ENCODE data around the gene FNIP2.
"Not testable (repeated sequence)": the region's sequence is repeated elsewhere in the genome, so short reads cannot be mapped to it uniquely, and the experiment has no call there.

The FNIP2 gene

DNA sequence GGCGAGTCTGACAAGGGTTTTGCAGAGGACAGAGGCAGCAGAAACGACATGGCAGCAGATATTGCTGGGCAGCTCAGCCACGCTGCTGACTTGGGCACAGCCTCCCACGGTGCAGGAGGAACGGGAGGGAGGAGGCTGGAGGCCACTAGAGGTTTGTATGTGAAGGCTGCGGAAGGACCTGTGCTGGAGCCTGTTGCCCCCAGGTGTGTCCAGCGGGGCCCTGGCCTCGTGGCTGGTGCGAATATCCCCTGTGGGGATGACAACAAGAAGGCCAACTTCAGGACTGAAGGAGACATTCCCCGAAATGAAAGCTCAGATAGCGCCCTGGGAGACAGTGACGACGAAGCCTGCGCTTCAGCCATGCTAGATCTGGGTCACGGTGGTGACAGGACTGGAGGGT, 100.2 kb downstream of the FNIP2 start:
- peaks cover 24% of the 10 kb centered on the region for H3K36me3 ChIP-seq (ENCODE audit: insufficient read depth, low read length)
- H3K9me3 ChIP-seq (ENCODE audit: low read length) = no peaks in the 10 kb centered on the region
- H3K4me1 ChIP-seq (ENCODE audit: insufficient read depth, low read length) = peaks cover 40% of the 10 kb centered on the region
- no peak overlapping the region for H3K4me3 ChIP-seq (ENCODE audit: low read length)
- no peaks in the 10 kb centered on the region for H3K27me3 ChIP-seq (ENCODE audit: insufficient read depth, low read length)
- no peak overlapping the region for H2AFZ ChIP-seq (ENCODE audit: low read depth, low read length)

DNA sequence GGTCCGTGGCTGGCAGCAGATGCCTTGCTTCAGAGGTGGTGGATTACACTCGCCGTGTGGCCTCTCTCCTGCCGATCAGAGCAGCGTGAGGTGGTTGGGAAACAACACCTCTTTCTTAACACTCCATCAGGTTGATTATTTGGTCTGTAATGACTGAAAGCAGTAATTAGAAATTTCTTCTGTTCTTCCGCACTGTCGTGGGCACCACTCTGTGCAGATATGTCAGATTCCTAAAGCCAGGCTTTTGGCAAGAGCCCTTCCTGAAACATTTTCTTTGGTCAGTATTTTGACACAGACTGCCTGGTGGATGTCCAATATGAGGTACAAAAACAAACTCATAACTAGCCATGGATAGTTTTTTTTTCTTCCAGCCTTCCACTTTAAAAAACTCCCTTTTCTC, 100.9 kb downstream of the FNIP2 start:
- peaks cover 42% of the 10 kb centered on the region for H3K4me1 ChIP-seq (ENCODE audit: insufficient read depth, low read length)
- H3K27me3 ChIP-seq (ENCODE audit: insufficient read depth, low read length) = no peaks in the 10 kb centered on the region
- H2AFZ ChIP-seq (ENCODE audit: low read depth, low read length) = no peak overlapping the region
- H3K36me3 ChIP-seq (ENCODE audit: insufficient read depth, low read length) = peaks cover 24% of the 10 kb centered on the region
- H3K9me3 ChIP-seq (ENCODE audit: low read length) = no peaks in the 10 kb centered on the region
- H3K4me3 ChIP-seq (ENCODE audit: low read length) = no peak overlapping the region

DNA sequence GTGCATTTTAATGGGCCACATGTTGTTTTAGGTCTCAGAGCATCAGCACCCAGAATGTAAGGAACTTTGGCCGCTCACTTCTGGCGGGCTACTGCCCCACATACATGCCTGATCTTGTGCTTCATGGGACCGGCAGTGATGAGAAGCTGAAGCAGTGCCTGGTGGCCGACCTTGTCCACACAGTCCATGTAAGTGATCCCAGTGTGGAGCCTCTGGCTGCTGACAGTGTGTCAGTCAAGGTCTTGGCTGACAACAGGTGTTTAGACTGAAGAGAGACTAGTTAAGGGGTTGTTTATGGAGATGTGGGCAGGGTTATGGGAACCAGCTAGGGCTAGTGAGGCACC, 101.4 kb downstream of the FNIP2 start:
- Histone ChIP-seq H3K27me3 (ENCODE audit: insufficient read depth, low read length) (no peaks in the 10 kb centered on the region), H3K4me3 (ENCODE audit: low read length) (no peak overlapping the region), H2AFZ (ENCODE audit: low read depth, low read length) (no peak overlapping the region), H3K4me1 (ENCODE audit: insufficient read depth, low read length) (peaks cover 42% of the 10 kb centered on the region), H3K36me3 (ENCODE audit: insufficient read depth, low read length) (peaks cover 24% of the 10 kb centered on the region), H3K9me3 (ENCODE audit: low read length) (no peaks in the 10 kb centered on the region)

DNA sequence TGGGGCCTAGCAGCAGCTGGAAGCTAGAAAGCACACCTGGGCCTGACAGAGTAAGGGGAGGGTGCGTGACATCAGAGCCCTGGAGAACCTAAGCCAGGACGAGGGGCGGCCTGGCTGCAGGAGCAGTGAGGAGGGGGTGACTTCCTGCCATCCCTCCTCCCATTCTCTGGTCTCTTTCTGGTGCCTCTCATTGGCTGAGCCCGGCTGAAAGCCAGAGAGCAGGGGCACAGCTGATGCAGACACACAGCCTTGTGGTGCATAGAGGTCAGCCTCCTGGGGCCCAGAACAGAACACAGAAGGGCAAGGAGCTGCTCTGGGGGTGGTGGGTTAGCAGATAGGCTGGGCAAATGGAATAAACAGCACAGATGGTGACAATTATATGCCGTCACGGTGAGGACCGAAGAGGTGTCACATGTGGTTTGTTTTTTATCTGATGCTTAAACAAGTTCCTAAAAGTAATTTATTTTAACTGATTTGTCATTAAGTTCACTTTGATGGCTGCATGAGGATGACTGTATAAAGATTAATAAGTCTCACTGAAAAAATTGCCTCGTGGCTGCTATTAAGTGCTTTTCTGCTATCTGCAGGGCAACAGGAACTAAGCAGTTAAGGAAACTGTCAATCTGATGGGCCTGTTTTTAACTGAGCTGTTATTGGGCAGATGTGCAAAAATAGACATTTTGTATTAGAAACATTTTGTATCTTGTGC, 102.0 kb downstream of the FNIP2 start:
- Histone ChIP-seq H3K4me1 (ENCODE audit: insufficient read depth, low read length) (peaks cover 42% of the 10 kb centered on the region), H3K36me3 (ENCODE audit: insufficient read depth, low read length) (peaks cover 23% of the 10 kb centered on the region), H3K9me3 (ENCODE audit: low read length) (no peaks in the 10 kb centered on the region), H3K27me3 (ENCODE audit: insufficient read depth, low read length) (no peaks in the 10 kb centered on the region), H3K4me3 (ENCODE audit: low read length) (no peak overlapping the region), H2AFZ (ENCODE audit: low read depth, low read length) (no peak overlapping the region)

DNA sequence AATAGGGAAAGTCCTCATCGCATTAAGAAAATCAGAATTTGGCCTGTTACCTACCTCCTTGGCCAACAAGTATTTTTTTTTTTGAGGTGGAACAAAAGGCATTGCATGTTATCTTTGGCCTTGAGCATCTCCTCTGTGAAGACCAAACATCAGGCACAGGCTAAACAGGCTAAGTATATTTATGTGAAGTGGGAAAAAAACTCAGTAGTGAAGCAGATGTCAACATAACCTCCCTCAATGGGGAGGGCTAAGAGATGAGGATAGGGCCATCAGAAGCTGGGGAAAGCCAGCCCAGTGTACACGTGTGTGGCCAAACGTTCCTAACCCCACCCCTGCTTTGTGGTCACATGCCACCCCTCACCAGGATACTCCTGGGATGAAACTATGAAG, 102.5 kb downstream of the FNIP2 start:
- no peak overlapping the region for H2AFZ ChIP-seq (ENCODE audit: low read depth, low read length)
- no peaks in the 10 kb centered on the region for H3K9me3 ChIP-seq (ENCODE audit: low read length)
- H3K36me3 ChIP-seq (ENCODE audit: insufficient read depth, low read length) = peaks cover 24% of the 10 kb centered on the region
- H3K4me1 ChIP-seq (ENCODE audit: insufficient read depth, low read length) = peaks cover 42% of the 10 kb centered on the region
- no peaks in the 10 kb centered on the region for H3K27me3 ChIP-seq (ENCODE audit: insufficient read depth, low read length)
- no peak overlapping the region for H3K4me3 ChIP-seq (ENCODE audit: low read length)

DNA sequence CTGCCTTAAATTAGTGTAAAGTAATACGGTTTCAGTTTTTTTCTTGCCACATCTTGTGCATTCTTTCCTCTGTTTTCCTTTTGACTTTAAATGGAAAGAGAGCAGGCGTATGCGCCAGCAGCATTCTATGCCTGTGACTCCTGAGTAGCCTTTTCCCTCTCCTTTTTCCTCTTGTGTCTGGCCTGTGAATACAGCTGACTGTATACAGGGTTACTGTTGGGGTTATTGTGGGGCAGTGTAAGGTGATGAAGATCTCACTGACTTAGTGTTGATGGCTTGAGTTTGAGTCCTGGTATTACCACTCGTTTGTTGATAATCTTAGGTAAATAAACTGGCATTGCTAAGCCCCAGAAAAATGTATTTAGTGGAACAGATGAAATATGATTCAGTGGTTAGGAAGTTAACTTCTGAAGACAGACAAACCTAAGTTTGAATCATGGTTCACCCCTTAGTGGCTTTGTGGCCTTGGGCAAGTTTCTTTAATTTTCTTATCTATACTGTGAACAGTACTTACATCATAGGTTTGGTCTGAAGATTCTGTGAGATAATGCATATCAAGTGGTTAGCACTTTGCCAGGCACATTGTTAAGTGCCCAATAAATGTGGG, 105.1 kb downstream of the FNIP2 start:
- H2AFZ ChIP-seq (ENCODE audit: low read depth, low read length) = no peak overlapping the region
- no peaks in the 10 kb centered on the region for H3K27me3 ChIP-seq (ENCODE audit: insufficient read depth, low read length)
- H3K4me1 ChIP-seq (ENCODE audit: insufficient read depth, low read length) = peaks cover 42% of the 10 kb centered on the region
- no peak overlapping the region for H3K4me3 ChIP-seq (ENCODE audit: low read length)
- H3K36me3 ChIP-seq (ENCODE audit: insufficient read depth, low read length) = peaks cover 31% of the 10 kb centered on the region
- peaks cover 6% of the 10 kb centered on the region for H3K9me3 ChIP-seq (ENCODE audit: low read length)

DNA sequence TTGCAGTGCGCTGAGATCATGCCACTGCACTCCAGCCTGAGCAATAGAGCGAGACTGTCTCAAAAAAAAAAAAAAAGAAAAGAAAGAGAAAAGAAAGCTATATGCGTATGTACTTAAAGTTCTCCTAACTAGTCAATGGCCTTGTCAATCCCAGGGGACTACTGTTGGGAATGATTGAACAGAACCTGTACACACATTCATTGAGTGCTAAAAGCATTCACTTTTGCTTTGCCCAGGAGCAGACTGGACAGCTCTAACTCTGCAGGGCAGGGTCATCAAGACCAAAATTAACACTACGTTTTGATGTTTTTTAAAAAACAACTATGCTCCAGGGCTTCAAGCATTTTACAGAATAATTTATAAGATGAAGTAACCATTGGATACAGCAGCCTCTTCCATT, 106.2 kb downstream of the FNIP2 start:
- H3K27me3 ChIP-seq (ENCODE audit: insufficient read depth, low read length) = no peaks in the 10 kb centered on the region
- H3K9me3 ChIP-seq (ENCODE audit: low read length) = peaks cover 9% of the 10 kb centered on the region
- peaks cover 23% of the 10 kb centered on the region for H3K36me3 ChIP-seq (ENCODE audit: insufficient read depth, low read length)
- H3K4me1 ChIP-seq (ENCODE audit: insufficient read depth, low read length) = peaks cover 36% of the 10 kb centered on the region
- no peak overlapping the region for H3K4me3 ChIP-seq (ENCODE audit: low read length)
- no peak overlapping the region for H2AFZ ChIP-seq (ENCODE audit: low read depth, low read length)

DNA sequence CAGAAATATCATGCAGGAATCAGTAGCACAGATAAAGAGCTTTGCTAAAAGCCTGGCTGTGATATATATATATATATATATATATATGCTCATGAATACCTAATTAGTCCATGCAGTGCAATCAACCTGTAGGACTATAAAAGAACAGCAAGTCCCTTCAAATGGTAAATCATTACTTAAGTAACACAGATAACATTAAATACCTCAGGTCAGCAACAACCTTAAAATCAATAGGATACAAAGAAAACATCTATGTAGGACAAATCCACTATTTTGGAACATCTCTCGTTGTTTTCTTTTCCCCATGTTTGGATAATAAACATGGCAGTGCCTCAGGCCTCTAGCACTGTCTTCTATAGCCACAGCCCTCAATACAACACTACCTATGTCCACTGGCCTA, 106.6 kb downstream of the FNIP2 start:
- no peak overlapping the region for H2AFZ ChIP-seq (ENCODE audit: low read depth, low read length)
- H3K36me3 ChIP-seq (ENCODE audit: insufficient read depth, low read length) = peaks cover 26% of the 10 kb centered on the region
- H3K4me1 ChIP-seq (ENCODE audit: insufficient read depth, low read length) = peaks cover 31% of the 10 kb centered on the region
- H3K9me3 ChIP-seq (ENCODE audit: low read length) = peaks cover 9% of the 10 kb centered on the region
- H3K27me3 ChIP-seq (ENCODE audit: insufficient read depth, low read length) = no peaks in the 10 kb centered on the region
- H3K4me3 ChIP-seq (ENCODE audit: low read length) = no peak overlapping the region

DNA sequence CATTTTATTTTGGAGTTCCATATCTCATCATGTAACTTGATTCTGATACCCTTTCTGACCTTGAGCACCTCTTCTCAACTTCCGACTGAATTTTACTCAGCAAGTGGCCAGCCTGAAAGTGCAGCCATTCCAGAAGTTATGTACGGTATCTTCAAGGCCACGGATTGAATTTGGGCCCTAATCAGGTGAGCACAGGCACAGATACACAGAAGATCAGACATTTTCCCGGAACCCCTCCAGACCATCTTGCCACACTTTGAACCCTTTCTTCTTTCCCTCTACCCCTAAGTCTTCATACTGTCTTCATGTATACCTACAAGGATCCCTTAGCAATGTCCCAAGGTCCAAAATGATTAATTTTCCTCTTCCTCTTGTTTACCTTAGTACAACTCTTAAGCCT, 108.2 kb downstream of the FNIP2 start:
- Histone ChIP-seq H3K27me3 (ENCODE audit: insufficient read depth, low read length) (no peaks in the 10 kb centered on the region), H2AFZ (ENCODE audit: low read depth, low read length) (no peak overlapping the region), H3K36me3 (ENCODE audit: insufficient read depth, low read length) (peaks cover 30% of the 10 kb centered on the region), H3K9me3 (ENCODE audit: low read length) (peaks cover 14% of the 10 kb centered on the region), H3K4me1 (ENCODE audit: insufficient read depth, low read length) (peaks cover 15% of the 10 kb centered on the region), H3K4me3 (ENCODE audit: low read length) (no peak overlapping the region)

DNA sequence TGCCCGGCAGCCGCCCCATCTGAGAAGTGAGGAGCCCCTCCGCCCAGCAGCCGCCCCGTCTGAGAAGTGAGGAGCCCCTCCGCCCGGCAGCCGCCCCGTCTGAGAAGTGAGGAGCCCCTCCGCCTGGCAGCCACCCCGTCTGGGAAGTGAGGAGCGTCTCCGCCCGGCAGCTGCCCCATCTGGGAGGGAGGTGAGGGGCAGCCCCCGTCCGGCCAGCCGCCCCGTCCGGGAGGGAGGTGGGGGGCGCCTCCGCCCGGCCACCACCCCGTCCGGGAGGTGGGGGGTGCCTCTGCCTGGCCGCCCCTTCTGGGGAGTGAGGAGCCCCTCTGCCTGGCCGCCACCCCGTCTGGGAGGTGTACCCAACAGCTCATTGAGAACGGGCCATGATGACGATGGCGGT, 113.3 kb downstream of the FNIP2 start:
- H3K4me1 ChIP-seq (ENCODE audit: insufficient read depth, low read length); H3K4me3 ChIP-seq (ENCODE audit: low read length); H2AFZ ChIP-seq (ENCODE audit: low read depth, low read length); H3K27me3 ChIP-seq (ENCODE audit: insufficient read depth, low read length): not testable (repeated sequence)
- Histone ChIP-seq H3K36me3 (ENCODE audit: insufficient read depth, low read length) (peaks cover 22% of the 10 kb centered on the region), H3K9me3 (ENCODE audit: low read length) (peaks cover 14% of the 10 kb centered on the region)

DNA sequence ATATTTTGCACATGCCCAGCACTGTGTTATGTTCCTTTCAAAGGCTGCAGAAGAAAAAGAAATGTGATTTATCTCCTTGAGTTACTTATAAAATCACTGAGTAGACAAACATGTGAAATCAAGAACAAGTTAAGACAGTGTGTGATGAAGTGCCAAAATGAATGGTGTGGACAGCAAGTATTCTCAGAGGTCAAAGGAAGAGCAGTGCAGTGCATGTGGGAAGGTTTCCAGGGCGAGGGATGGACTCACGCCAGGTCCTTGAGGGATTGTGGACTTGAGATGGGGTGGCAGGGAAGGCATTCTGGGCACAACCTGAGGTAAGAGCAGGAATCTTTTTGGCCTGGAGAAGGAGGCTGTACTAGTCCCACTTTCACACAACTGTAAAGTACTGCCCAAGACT, 115.5 kb downstream of the FNIP2 start:
- Histone ChIP-seq H3K4me3 (ENCODE audit: low read length) (no peak overlapping the region), H3K36me3 (ENCODE audit: insufficient read depth, low read length) (peaks cover 9% of the 10 kb centered on the region), H3K4me1 (ENCODE audit: insufficient read depth, low read length) (peaks cover 3% of the 10 kb centered on the region), H2AFZ (ENCODE audit: low read depth, low read length) (no peak overlapping the region), H3K27me3 (ENCODE audit: insufficient read depth, low read length) (no peaks in the 10 kb centered on the region), H3K9me3 (ENCODE audit: low read length) (peaks cover 6% of the 10 kb centered on the region)

DNA sequence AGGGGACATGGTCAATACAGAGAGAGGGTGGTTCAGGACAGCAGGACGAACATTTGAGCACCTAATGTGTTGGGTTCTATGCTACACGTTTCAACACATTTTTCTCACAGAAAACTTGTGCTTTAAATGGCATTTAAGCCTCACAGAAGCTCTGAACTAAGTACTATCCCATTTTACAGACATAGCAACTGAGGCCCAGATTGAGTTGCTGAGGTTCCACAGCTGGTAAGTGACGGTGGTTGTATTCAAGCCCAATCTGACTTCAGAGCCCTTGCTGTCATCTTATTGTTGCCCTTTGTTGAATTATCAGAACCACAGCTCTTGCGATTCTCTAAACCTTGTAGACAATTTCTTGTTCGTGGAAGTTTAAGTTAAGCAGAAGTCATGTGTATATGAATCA, 116.7 kb downstream of the FNIP2 start:
- Histone ChIP-seq H3K4me3 (ENCODE audit: low read length) (no peak overlapping the region), H3K36me3 (ENCODE audit: insufficient read depth, low read length) (peaks cover 5% of the 10 kb centered on the region), H3K9me3 (ENCODE audit: low read length) (peaks cover 5% of the 10 kb centered on the region), H3K27me3 (ENCODE audit: insufficient read depth, low read length) (no peaks in the 10 kb centered on the region), H3K4me1 (ENCODE audit: insufficient read depth, low read length) (peaks cover 3% of the 10 kb centered on the region), H2AFZ (ENCODE audit: low read depth, low read length) (no peak overlapping the region)

DNA sequence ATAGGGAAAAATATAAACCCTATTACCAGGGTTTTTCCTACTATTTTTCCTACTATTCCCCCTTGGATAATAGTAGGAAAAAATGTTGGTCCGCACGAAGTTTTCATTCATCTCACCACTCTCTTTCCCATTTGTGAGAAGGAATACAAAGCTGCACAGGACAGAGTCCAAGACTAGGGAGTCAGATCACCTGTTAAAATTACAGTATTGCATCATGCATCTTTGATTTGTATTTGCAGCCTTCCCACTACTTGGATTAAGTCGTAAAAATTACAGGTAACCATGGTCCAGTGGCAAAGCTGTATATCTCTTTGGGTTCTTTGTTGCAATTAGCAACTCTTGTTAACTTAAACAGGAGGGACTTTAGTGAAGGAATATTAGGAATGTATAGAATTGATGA, 121.5 kb downstream of the FNIP2 start:
- H3K27me3 ChIP-seq (ENCODE audit: insufficient read depth, low read length) = no peaks in the 10 kb centered on the region
- H3K9me3 ChIP-seq (ENCODE audit: low read length) = no peaks in the 10 kb centered on the region
- H3K4me1 ChIP-seq (ENCODE audit: insufficient read depth, low read length) = peaks cover 3% of the 10 kb centered on the region
- peaks cover 27% of the 10 kb centered on the region for H3K36me3 ChIP-seq (ENCODE audit: insufficient read depth, low read length)
- no peak overlapping the region for H2AFZ ChIP-seq (ENCODE audit: low read depth, low read length)
- H3K4me3 ChIP-seq (ENCODE audit: low read length) = no peak overlapping the region

DNA sequence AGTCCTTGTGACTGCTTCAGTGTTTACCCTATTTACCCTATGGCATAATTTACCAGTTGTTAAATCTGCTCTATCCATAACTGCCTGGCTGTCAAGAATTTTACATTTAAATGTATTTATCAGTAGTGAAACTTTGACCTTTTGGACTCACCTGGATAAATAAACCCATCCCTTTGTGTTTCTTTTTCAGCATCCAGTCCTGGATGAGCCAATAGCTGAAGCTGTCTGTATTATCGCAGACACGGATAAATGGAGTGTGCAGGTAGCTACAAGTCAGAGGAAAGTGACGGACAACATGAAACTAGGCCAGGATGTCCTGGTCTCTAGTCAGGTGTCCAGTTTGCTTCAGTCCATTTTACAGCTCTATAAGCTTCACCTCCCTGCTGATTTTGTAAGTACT, 122.4 kb downstream of the FNIP2 start:
- Histone ChIP-seq H3K27me3 (ENCODE audit: insufficient read depth, low read length) (no peaks in the 10 kb centered on the region), H3K36me3 (ENCODE audit: insufficient read depth, low read length) (peaks cover 34% of the 10 kb centered on the region), H3K4me3 (ENCODE audit: low read length) (no peak overlapping the region), H2AFZ (ENCODE audit: low read depth, low read length) (no peak overlapping the region), H3K9me3 (ENCODE audit: low read length) (no peaks in the 10 kb centered on the region), H3K4me1 (ENCODE audit: insufficient read depth, low read length) (peaks cover 3% of the 10 kb centered on the region)

All from neuron (in vitro differentiated cells).